Uterus (tissue), 4 donors: Measurements from ENCODE around the gene NTN5. TPM values are rescaled to one million over a fixed set of nuclear protein-coding genes. Genes with fewer than 3 reads are reported as not detected.
"Not testable (repeated sequence)": the region's sequence is repeated elsewhere in the genome, so short reads cannot be mapped to it uniquely, and the experiment has no call there.

ENCODE experiments used
- DNase-seq, 2 donors: peaks; one replicate each; pipeline ENCODE4 v3.0.0-alpha.2; 2019 to 2020
- H3K27ac ChIP-seq, 2 donors: fragments of 200-600 bp; sonication (generic); 1 replicate in 1 of 2; 2 replicates in 1 of 2; pipeline ENCODE4 v1.5.1; 2016 to 2018
- H3K27me3 ChIP-seq, 2 donors: fragments of 200-600 bp; sonication (generic); one replicate each; pipeline ENCODE4 v1.5.1; 2018 to 2019; ENCODE audit warnings: control low read depth in 1 of 2
- H3K36me3 ChIP-seq, 2 donors: fragments of 200-600 bp; sonication (generic); one replicate each; pipeline ENCODE4 v1.5.1; 2019; ENCODE audit warnings: control low read depth in 1 of 2
- H3K4me1 ChIP-seq, 2 donors: fragments of 200-600 bp; sonication (generic); one replicate each; pipeline ENCODE4 v1.5.1; 2018 to 2019; ENCODE audit warnings: control low read depth in 1 of 2
- H3K4me3 ChIP-seq, 2 donors: fragments of 200-600 bp; sonication (generic); 1 replicate in 1 of 2; 2 replicates in 1 of 2; pipeline ENCODE4 v1.5.1; 2018 to 2019; ENCODE audit warnings: mild to moderate bottlenecking in 1 of 2
- H3K9me3 ChIP-seq, 2 donors: fragments of 200-600 bp; sonication (generic); one replicate each; pipeline ENCODE4 v1.5.1; 2019; ENCODE audit warnings: control low read depth in 1 of 2
- POLR2A ChIP-seq, 2 donors: fragments of 450-650 bp; IDR thresholded peaks; one replicate each; pipeline ENCODE4 v1.6.1; 2016; ENCODE audit warnings: antibody characterized with exemption in 2 of 2, mild to moderate bottlenecking in 1 of 2, moderate library complexity in 1 of 2
- intact Hi-C: fragments of 100-400 bp; cut with DNase I; formaldehyde crosslinking; loops from one replicate; pipeline ENCODE4 v1.15.1; 2023; ENCODE audit warnings: low total_unique reads
- total RNA-seq, 4 donors: library from RNA; depleted of rRNA in 3 of 4; stranded (reverse); fragments of >200 nt in 3 of 4; gene quantifications; one replicate each; pipeline versions ENCODE4 v1.1.0 to v1.2.4, GENCODE V29; 2014 to 2023
- TF ChIP-seq, protein P1 (sequence below), 4 experiments: fragments of 200-600 bp in 2 of 4; fragments of 450-650 bp in 2 of 4; sonication (generic) in 2 of 4; IDR thresholded peaks; one replicate each; pipeline ENCODE4 v1.5.1; 2016 to 2019; ENCODE audit warnings: antibody characterized with exemption in 4 of 4, mild to moderate bottlenecking in 2 of 4, moderate library complexity in 1 of 4
- donor health status: DM: yes; HTN: yes; CAD: no.

Gene NTN5
- total RNA-seq, 4 donors from 2014 or later: 1.1 to 4.1 TPM; not detected in 2

DNA sequence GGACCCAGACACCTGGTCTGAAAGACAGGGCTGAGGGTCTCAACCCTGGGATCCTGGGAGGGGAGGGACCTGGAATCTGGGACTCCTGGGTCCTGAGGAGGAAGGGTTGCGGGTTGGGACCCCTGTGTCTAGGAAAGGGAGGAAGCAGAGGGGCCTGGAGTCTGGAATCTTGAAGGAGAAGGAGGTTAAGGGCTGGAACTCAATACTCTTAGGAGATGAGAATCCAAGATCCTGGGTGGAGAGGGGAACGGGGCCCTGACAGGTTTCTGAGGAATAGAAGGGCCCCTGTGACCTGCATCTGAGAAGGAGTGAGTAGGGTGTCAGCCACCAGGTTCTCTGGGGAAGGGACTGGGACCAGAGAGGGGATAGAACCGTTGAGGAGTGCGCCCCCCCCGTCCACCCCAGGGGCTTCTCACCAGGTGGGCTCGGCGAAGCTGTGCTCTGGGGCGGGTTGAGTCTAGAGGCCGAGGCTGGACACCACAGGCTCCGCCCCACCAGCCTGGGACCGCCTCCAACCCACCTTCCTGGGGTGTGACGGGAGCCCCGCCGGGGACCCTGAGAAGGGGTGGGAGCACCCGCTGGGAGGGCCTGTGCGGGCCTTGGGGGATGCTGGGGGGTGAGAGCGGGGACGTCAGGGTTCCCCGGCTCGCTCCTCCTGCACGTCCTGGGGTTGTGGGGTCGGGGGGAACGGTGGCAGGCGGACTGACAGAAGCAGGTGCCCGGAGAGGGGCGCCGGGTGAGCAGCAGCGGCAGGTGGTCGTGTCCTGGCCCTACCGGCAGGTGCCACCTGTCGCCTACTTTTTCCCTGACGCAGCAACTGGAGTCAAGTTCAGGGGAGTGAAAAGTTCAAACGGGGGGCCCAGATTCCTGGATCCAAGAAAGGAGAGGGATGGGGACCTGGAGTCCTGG, 46.7 kb upstream of the NTN5 start, which contains the start of gene MAMSTR:
Gene MAMSTR, minus strand, starts transcription at position 463 of the 909 bp plus-strand sequence. CDS start 694 bp downstream, outside the sequence.
- Histone ChIP-seq H3K4me1 (peaks cover 0 to 11% of the 10 kb centered on the region in 2 donors), H3K4me3 (peak within 1 kb of the TSS; percentile 51 to 64), H3K27ac (peak within 1 kb of the TSS; percentile 93 to 96), H3K36me3 (no peaks in the 10 kb centered on the region), H3K9me3 (no peaks in the 10 kb centered on the region), H3K27me3 (no peaks in the 10 kb centered on the region)
- no peak for TF ChIP-seq POLR2A (IDR thresholded peaks at IDR 0.05)
- TF ChIP-seq, protein P1, sequence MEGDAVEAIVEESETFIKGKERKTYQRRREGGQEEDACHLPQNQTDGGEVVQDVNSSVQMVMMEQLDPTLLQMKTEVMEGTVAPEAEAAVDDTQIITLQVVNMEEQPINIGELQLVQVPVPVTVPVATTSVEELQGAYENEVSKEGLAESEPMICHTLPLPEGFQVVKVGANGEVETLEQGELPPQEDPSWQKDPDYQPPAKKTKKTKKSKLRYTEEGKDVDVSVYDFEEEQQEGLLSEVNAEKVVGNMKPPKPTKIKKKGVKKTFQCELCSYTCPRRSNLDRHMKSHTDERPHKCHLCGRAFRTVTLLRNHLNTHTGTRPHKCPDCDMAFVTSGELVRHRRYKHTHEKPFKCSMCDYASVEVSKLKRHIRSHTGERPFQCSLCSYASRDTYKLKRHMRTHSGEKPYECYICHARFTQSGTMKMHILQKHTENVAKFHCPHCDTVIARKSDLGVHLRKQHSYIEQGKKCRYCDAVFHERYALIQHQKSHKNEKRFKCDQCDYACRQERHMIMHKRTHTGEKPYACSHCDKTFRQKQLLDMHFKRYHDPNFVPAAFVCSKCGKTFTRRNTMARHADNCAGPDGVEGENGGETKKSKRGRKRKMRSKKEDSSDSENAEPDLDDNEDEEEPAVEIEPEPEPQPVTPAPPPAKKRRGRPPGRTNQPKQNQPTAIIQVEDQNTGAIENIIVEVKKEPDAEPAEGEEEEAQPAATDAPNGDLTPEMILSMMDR (IDR thresholded peaks at IDR 0.05): no peak
- peak; percentile 43 to 57 for DNase-seq
- intact Hi-C loops: no loop called here

DNA sequence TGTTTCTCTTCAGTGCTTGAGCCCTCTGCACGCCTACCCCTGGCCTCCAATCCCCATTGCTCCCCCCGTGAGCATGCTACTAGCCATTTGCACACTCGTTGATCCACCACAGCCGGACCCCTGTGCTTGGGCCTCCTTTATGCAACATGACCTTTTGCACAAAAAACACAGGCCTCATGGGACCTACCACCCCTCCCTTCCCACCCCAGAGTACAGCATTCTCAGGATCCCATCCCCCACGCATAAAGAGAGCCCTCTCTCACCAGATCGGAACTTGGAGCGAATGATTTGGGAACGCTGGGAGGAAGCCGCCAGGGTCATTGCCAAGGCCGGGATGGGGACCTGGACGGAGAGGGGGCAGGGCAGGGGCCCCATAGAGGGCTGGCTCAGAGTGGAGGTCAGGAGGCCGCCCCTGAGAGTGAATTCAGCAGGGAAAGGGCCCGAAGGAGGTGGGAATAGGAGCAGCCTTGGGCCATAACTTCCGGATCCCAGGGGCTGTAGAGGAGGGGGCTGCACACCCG, 46.0 kb upstream of the NTN5 start:
- H3K9me3 ChIP-seq: no peaks in the 10 kb centered on the region
- no peak overlapping the region for H3K4me3 ChIP-seq
- TF ChIP-seq POLR2A (IDR thresholded peaks at IDR 0.05): no peak
- TF ChIP-seq, protein P1 (IDR thresholded peaks at IDR 0.05): no peak
- no peaks in the 10 kb centered on the region for H3K36me3 ChIP-seq
- no peaks in the 10 kb centered on the region for H3K27me3 ChIP-seq
- peaks cover 0 to 11% of the 10 kb centered on the region in 2 donors for H3K4me1 ChIP-seq
- intact Hi-C loops: no loop called here
- no peak for DNase-seq
- peak overlapping the region; percentile 93 to 96 for H3K27ac ChIP-seq

DNA sequence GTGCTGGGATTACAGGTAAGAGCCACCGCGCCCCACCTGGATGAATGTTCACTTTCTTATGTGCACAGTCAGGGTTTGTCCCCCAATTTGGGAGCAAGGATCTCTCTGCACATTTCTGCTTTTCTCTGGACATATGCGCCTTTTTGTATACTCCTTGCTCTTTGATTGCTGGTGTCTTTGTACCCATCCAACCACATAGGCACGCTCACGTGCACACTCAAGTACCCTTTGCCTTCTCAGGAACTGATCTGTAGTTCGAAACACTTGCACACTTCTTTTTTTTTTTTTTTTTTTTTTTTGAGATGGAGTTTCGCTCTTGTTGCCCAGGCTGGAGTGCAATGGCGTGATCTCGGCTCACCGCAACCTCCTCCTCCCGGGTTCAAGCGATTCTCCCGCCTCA, 45.3 kb upstream of the NTN5 start:
- H3K27me3 ChIP-seq, H3K9me3 ChIP-seq, DNase-seq, H3K27ac ChIP-seq, H3K4me3 ChIP-seq, H3K36me3 ChIP-seq, intact Hi-C loops: not testable (repeated sequence)
- peaks cover 0 to 11% of the 10 kb centered on the region in 2 donors for H3K4me1 ChIP-seq

DNA sequence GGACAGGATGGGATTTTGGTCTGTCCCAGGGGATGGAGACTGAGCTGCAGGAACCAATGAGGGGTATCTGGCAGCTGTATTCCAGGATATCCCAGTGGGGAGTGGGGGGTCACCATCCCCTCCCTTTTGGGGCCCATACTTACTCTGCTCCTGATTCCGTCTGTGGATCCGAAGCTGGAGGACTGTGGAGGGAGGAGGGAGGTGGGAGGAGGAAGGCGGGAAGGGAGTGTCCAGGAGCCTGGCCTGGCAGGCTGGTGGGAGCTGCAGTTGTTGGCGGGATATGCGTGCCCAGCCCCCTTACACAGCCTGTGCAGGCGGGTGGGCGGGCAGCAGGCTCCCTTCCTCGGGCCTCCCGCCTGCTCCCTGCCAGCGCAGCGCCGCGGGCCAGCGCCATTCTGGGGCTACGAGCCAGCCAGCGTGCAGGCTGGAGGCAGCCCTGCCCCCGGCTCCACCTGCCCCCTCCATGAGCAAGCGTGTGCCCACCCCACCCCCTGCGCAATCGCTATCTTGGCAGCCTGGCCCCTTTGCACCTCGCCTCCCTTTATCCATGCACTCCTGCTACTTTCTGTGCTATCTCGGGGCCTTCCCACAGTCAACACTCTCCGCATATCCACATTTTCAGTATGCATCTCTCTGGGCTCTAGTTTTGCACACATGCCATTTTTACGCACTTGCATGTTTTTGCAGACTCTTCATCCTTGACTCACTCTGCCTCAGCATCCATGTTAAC, 43.9 kb upstream of the NTN5 start:
- Histone ChIP-seq H3K27ac (peak overlapping the region; percentile 83 to 92), H3K4me1 (peaks cover 0 to 11% of the 10 kb centered on the region in 2 donors), H3K9me3 (no peaks in the 10 kb centered on the region), H3K27me3 (no peaks in the 10 kb centered on the region), H3K4me3 (peak overlapping the region; percentile 39 to 40), H3K36me3 (no peaks in the 10 kb centered on the region)
- intact Hi-C loops: no loop called here
- peak; percentile 81 to 82 for DNase-seq
- TF ChIP-seq POLR2A (IDR thresholded peaks at IDR 0.05): peak in 1 of 2 donors; percentile 31
- TF ChIP-seq, protein P1 (IDR thresholded peaks at IDR 0.05): no peak

DNA sequence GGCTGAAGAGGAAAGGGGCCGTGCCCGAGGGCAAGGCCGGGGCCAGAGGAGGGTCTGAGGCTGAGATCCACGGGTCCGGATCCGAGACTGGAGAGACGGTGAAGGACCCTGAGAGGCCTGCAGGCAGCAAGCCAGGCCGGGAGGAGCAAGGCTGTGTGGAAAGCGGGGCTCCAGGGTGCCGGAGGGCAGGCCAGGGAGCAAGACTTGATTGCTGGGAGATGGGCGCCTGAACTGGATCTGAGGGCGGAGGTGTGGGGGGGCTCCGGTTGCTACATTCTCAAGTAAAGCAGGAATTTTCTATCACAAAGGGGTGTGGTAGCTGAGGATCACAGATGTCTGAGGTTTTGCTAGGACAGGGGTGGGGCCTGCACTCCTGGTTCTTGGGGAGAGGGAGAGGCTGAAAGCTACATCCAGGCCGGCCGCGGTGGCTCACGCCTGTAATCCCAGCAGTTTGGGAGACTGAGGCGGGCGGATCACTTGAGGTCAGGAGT, 42.9 kb upstream of the NTN5 start:
- peak overlapping the region; percentile 83 to 92 for H3K27ac ChIP-seq
- H3K36me3 ChIP-seq: no peaks in the 10 kb centered on the region
- peaks cover 0 to 4% of the 10 kb centered on the region in 2 donors for H3K9me3 ChIP-seq
- peaks cover 0 to 11% of the 10 kb centered on the region in 2 donors for H3K4me1 ChIP-seq
- peak; percentile 51 to 63 for DNase-seq
- peak overlapping the region; percentile 39 to 40 for H3K4me3 ChIP-seq
- H3K27me3 ChIP-seq: no peaks in the 10 kb centered on the region
- TF ChIP-seq, protein P1 (IDR thresholded peaks at IDR 0.05): no peak
- no peak for TF ChIP-seq POLR2A (IDR thresholded peaks at IDR 0.05)
- intact Hi-C loops: no loop called here
